H9 (cell line): Measurements from ENCODE around the gene PTTG1IP. TPM values are rescaled to one million over a fixed set of nuclear protein-coding genes. Genes with fewer than 3 reads are reported as not detected.

Experiments
- DNase-seq: peaks from one replicate; pipeline ENCODE4 v3.0.0-alpha.2; 2017
- H2AFZ ChIP-seq: one replicate; pipeline ENCODE4 v1.6.1; 2013; ENCODE audit warnings: mild to moderate bottlenecking, low read length, control low read depth, moderate library complexity
- H2AK5ac ChIP-seq: 2 replicates; pipeline ENCODE4 v1.6.1; 2013; ENCODE audit warnings: low read length, control low read depth, mixed read lengths; ENCODE audit not compliant: insufficient read length
- H2BK120ac ChIP-seq: one replicate; pipeline ENCODE4 v1.6.1; 2013; ENCODE audit warnings: low read depth, mild to moderate bottlenecking, low read length, control low read depth, inconsistent platforms; ENCODE audit not compliant: poor library complexity, severe bottlenecking
- H2BK12ac ChIP-seq: 2 replicates; pipeline ENCODE4 v1.6.1; 2013; ENCODE audit warnings: low read length, control low read depth, mixed read lengths, low read depth; ENCODE audit not compliant: insufficient read length
- H2BK15ac ChIP-seq: 2 replicates; pipeline ENCODE4 v1.6.1; 2013; ENCODE audit warnings: low read depth, low read length, control low read depth
- H2BK20ac ChIP-seq: one replicate; pipeline ENCODE4 v1.6.1; 2013; ENCODE audit warnings: low read depth, mild to moderate bottlenecking, low read length, control low read depth, inconsistent platforms; ENCODE audit not compliant: poor library complexity, severe bottlenecking
- H2BK5ac ChIP-seq: 2 replicates; pipeline ENCODE4 v1.6.1; 2013; ENCODE audit warnings: low read length, control low read depth, mixed read lengths; ENCODE audit not compliant: insufficient read length
- H3K14ac ChIP-seq: 2 replicates; pipeline ENCODE4 v1.6.1; 2013; ENCODE audit warnings: low read length, control low read depth; ENCODE audit not compliant: insufficient read depth
- H3K18ac ChIP-seq: 2 replicates; pipeline ENCODE4 v1.6.1; 2013; ENCODE audit warnings: low read depth, mild to moderate bottlenecking, mixed read lengths, low read length, control low read depth; ENCODE audit not compliant: insufficient read length
- H3K23ac ChIP-seq: 2 replicates; pipeline ENCODE4 v1.6.1; 2013; ENCODE audit warnings: low read length, control low read depth, mixed read lengths, low read depth; ENCODE audit not compliant: insufficient read length
- H3K23me2 ChIP-seq: 2 replicates; pipeline ENCODE4 v1.6.1; 2013; ENCODE audit warnings: low read depth, mild to moderate bottlenecking, mixed read lengths, low read length, control low read depth; ENCODE audit not compliant: insufficient read length, poor library complexity, severe bottlenecking
- H3K27ac ChIP-seq: 2 replicates; pipeline ENCODE4 v1.5.1; 2013; ENCODE audit warnings: low read length, control low read depth, mixed read lengths, low read depth; ENCODE audit not compliant: insufficient read length
- H3K27me3 ChIP-seq: 2 replicates; pipeline ENCODE4 v1.6.1; 2013; ENCODE audit warnings: low read length, control low read depth, inconsistent platforms; ENCODE audit not compliant: insufficient read depth
- H3K4ac ChIP-seq: 2 replicates; pipeline ENCODE4 v1.6.1; 2013; ENCODE audit warnings: low read depth, mild to moderate bottlenecking, control low read depth, inconsistent platforms, low read length, moderate library complexity
- H3K4me1 ChIP-seq: 2 replicates; pipeline ENCODE4 v1.6.1; 2013; ENCODE audit warnings: low read length, control low read depth, inconsistent platforms; ENCODE audit not compliant: insufficient read depth
- H3K4me2 ChIP-seq: 2 replicates; pipeline ENCODE4 v1.6.1; 2013; ENCODE audit warnings: low read length, control low read depth, mixed read lengths; ENCODE audit not compliant: insufficient read length, insufficient read depth
- H3K56ac ChIP-seq: 2 replicates; pipeline ENCODE4 v1.6.1; 2013; ENCODE audit warnings: low read depth, mild to moderate bottlenecking, mixed read lengths, low read length, control low read depth; ENCODE audit not compliant: insufficient read length
- H3K79me1 ChIP-seq: 2 replicates; pipeline ENCODE4 v1.6.1; 2013; ENCODE audit warnings: low read depth, mild to moderate bottlenecking, moderate library complexity, low read length, control low read depth, inconsistent platforms; ENCODE audit not compliant: insufficient read depth, poor library complexity, severe bottlenecking
- H3K79me2 ChIP-seq: 2 replicates; pipeline ENCODE4 v1.6.1; 2013; ENCODE audit warnings: low read length, control low read depth, inconsistent platforms; ENCODE audit not compliant: insufficient read depth
- H3K9ac ChIP-seq: 2 replicates; pipeline ENCODE4 v1.6.1; 2013; ENCODE audit warnings: low read length, control low read depth, mixed read lengths; ENCODE audit not compliant: insufficient read length; ENCODE audit errors: extremely low read depth
- H3K9me3 ChIP-seq: one replicate; pipeline ENCODE4 v1.6.1; 2013; ENCODE audit warnings: low read depth, low read length, inconsistent platforms; ENCODE audit not compliant: control insufficient read depth
- H3T11ph ChIP-seq: one replicate; pipeline ENCODE4 v1.6.1; 2013; ENCODE audit warnings: mild to moderate bottlenecking, low read length, control low read depth, inconsistent platforms
- H4K20me1 ChIP-seq: one replicate; pipeline ENCODE4 v1.6.1; 2013; ENCODE audit not compliant: control insufficient read depth, insufficient read length, insufficient read depth
- H4K5ac ChIP-seq: 2 replicates; pipeline ENCODE4 v1.6.1; 2013; ENCODE audit warnings: low read depth, mild to moderate bottlenecking, mixed read lengths, low read length, control low read depth; ENCODE audit not compliant: insufficient read length
- H4K8ac ChIP-seq: replicated peaks from 2 replicates; pipeline ENCODE4 v1.6.1; 2013; ENCODE audit warnings: low read length, control low read depth, mixed read lengths, low read depth; ENCODE audit not compliant: insufficient read length
- H4K91ac ChIP-seq: 2 replicates; pipeline ENCODE4 v1.6.1; 2013; ENCODE audit warnings: low read depth, mild to moderate bottlenecking, moderate library complexity, mixed read lengths, low read length, control low read depth; ENCODE audit not compliant: insufficient read length
- H3K27ac Mint-ChIP-seq, 3 experiments: 2 replicates in 2 of 3; 3 replicates in 1 of 3; pipeline ENCODE4 v1.8.0; 2020 to 2021; ENCODE audit warnings: mixed read lengths in 3 of 3, mild to moderate bottlenecking in 1 of 3, moderate library complexity in 1 of 3
- H3K27me3 Mint-ChIP-seq: 2 replicates; pipeline ENCODE4 v1.8.0; 2021; ENCODE audit warnings: low read depth, mild to moderate bottlenecking, moderate library complexity, mixed read lengths
- H3K36me3 Mint-ChIP-seq, 3 experiments: 2 replicates in 2 of 3; 3 replicates in 1 of 3; pipeline ENCODE4 v1.8.0; 2020 to 2021; ENCODE audit warnings: low read depth in 3 of 3, mixed read lengths in 3 of 3; ENCODE audit not compliant: insufficient read depth in 1 of 3
- H3K4me1 Mint-ChIP-seq, 2 experiments: 2 replicates each; pipeline ENCODE4 v1.8.0; 2020; ENCODE audit warnings: mixed read lengths in 2 of 2
- H3K4me3 Mint-ChIP-seq, 2 experiments: 2 replicates in 1 of 2; 3 replicates in 1 of 2; pipeline ENCODE4 v1.8.0; 2020 to 2021; ENCODE audit warnings: mild to moderate bottlenecking in 2 of 2, mixed read lengths in 2 of 2, moderate library complexity in 1 of 2
- H3K9me3 Mint-ChIP-seq, 2 experiments: 2 replicates in 1 of 2; 3 replicates in 1 of 2; pipeline ENCODE4 v1.8.0; 2020; ENCODE audit warnings: mild to moderate bottlenecking in 2 of 2, mixed read lengths in 2 of 2, moderate library complexity in 1 of 2
- CTCF ChIP-seq: fragments of 200-600 bp; sonication (generic); conservative IDR thresholded peaks from 3 replicates; pipeline ENCODE4 v1.8.0; 2021; ENCODE audit warnings: antibody characterized with exemption, mild to moderate bottlenecking
- WGBS: extraction: QIAGEN DNeasy Blood & Tissue Kit; methylation state at CpG from one replicate; pipeline ENCODE4 v1.1.7; 2013; ENCODE audit warnings: missing lambda C conversion rate, low lambda C conversion rate, mixed read lengths; ENCODE audit not compliant: insufficient read length; ENCODE audit errors: extremely low coverage; 5-methylcytosine and 5-hydroxymethylcytosine counted together
- total RNA-seq: library from RNA; stranded (reverse); gene quantifications from 2 replicates; pipeline ENCODE4 v1.2.1, GENCODE V29; 2021

PTTG1IP gene
- total RNA-seq, 1 experiment from 2014 or later, result 107 TPM

- Histone ChIP-seq H2BK20ac (no peak overlapping the region), H2AK5ac (no peak overlapping the region), H3K27me3 (no peaks in the 10 kb centered on the region), H4K8ac (no peak overlapping the region), H3K23ac (no peak overlapping the region), H4K91ac (no peak overlapping the region), H3K23me2 (no peaks in the 10 kb centered on the region), H2BK12ac (no peak overlapping the region), H3K9me3 (no peaks in the 10 kb centered on the region), H3K4me1 (no peaks in the 10 kb centered on the region), H2BK15ac (no peak overlapping the region), H3K79me2 (no peaks in the 10 kb centered on the region), H4K20me1 (no peaks in the 10 kb centered on the region), H3K14ac (no peak overlapping the region), H3K9ac (no peak overlapping the region), H2BK120ac (no peak overlapping the region), H3K79me1 (no peaks in the 10 kb centered on the region), H2BK5ac (no peak overlapping the region), H3K56ac (no peak overlapping the region), H3K27ac (no peak overlapping the region), H2AFZ (no peak overlapping the region), H3K4me2 (no peak overlapping the region), H3T11ph (no peak overlapping the region), H3K18ac (no peak overlapping the region), H3K4ac (no peak overlapping the region), H4K5ac (no peak overlapping the region)
- 0 out of 4 replicates have a peak, but pooled peaks cover 0 to 3% of the 10 kb centered on the region in 2 experiments for H3K4me1 Mint-ChIP-seq
- H3K27me3 Mint-ChIP-seq, result peaks cover 10% of the 10 kb centered on the region
- H3K9me3 Mint-ChIP-seq, result no peaks in the 10 kb centered on the region; a peak in 1 of 5 replicates
- WGBS, result no CpG with 5 or more reads among the region's 15 CpGs
- no peak overlapping the region for H3K4me3 Mint-ChIP-seq
- TF ChIP-seq CTCF, result no peak
- DNase-seq, result no peak
- no peak overlapping the region for H3K27ac Mint-ChIP-seq
- no peaks in the 10 kb centered on the region for H3K36me3 Mint-ChIP-seq
Measured at GRCh38 chr21:44891631-44892031, 18.1 kb upstream of the PTTG1IP start.
